SK-N-SH (cell line): ENCODE measurements around the gene LECT2. TPM values are rescaled to one million over a fixed set of nuclear protein-coding genes. Genes with fewer than 3 reads are reported as not detected.

ENCODE experiments used
- CTCF ChIA-PET: fragments of 300-600, 350-600 bp; formaldehyde crosslinking; extraction: SDS; loops from one replicate; lab custom pipeline; 2021; lab: Yijun Ruan, JAX
- POLR2A ChIA-PET: fragments of 350-600 bp; sonication (Branson Sonifier 250); formaldehyde crosslinking; extraction: SDS; loops from one replicate; lab custom pipeline; 2020; ENCODE audit warnings: antibody characterized with exemption, inconsistent platforms; lab: Yijun Ruan, JAX
- DNase-seq: peaks from one replicate; pipeline ENCODE4 v3.0.0; 2012
- H2AFZ ChIP-seq: fragments of 200-600 bp; sonication (generic); 2 replicates; pipeline ENCODE4 v1.8.1; 2016; ENCODE audit warnings: antibody characterized with exemption, mild to moderate bottlenecking, low read depth
- H3F3A ChIP-seq: fragments of 200-600 bp; sonication (generic); replicated peaks from 2 replicates; pipeline ENCODE3; 2016; ENCODE audit warnings: antibody characterized with exemption, mild to moderate bottlenecking; ENCODE audit not compliant: insufficient read depth
- H3K27ac ChIP-seq, 2 experiments: fragments of 200-500 bp in 1 of 2; fragments of 200-600 bp in 1 of 2; sonication (Bioruptor generic) in 1 of 2; sonication (generic), shearing (Covaris generic) in 1 of 2; 2 replicates each; pipeline versions ENCODE4 v1.5.1 to v1.6.1; 2014 to 2016; ENCODE audit warnings: low read depth in 2 of 2, inconsistent platforms in 1 of 2, low read length in 1 of 2, mild to moderate bottlenecking in 1 of 2, mixed read lengths in 1 of 2
- H3K27me3 ChIP-seq: fragments of 200-600 bp; sonication (generic), shearing (Covaris generic); 2 replicates; pipeline ENCODE4 v1.6.1; 2016; ENCODE audit warnings: mixed run types; ENCODE audit not compliant: insufficient read depth
- H3K36me3 ChIP-seq, 2 experiments: fragments of 200-500 bp in 1 of 2; fragments of 200-600 bp in 1 of 2; sonication (Bioruptor generic) in 1 of 2; sonication (generic) in 1 of 2; replicated peaks in 1 of 2; 2 replicates each; pipeline versions ENCODE3 to v1.5.1; 2014 to 2016; ENCODE audit warnings: low read length in 1 of 2, mild to moderate bottlenecking in 1 of 2; ENCODE audit not compliant: insufficient read depth in 2 of 2, control insufficient read depth in 1 of 2
- H3K4me1 ChIP-seq, 2 experiments: fragments of 200-500 bp in 1 of 2; fragments of 200-600 bp in 1 of 2; sonication (Bioruptor generic) in 1 of 2; sonication (generic), shearing (Covaris generic) in 1 of 2; 2 replicates each; pipeline versions ENCODE4 v1.5.1 to v1.6.1; 2014 to 2016; ENCODE audit warnings: low read depth in 1 of 2, low read length in 1 of 2, mixed run types in 1 of 2; ENCODE audit not compliant: insufficient read depth in 2 of 2, control insufficient read depth in 1 of 2
- H3K4me2 ChIP-seq: fragments of 200-600 bp; sonication (generic), shearing (Covaris generic); 2 replicates; pipeline ENCODE4 v1.6.1; 2017; ENCODE audit warnings: mixed run types
- H3K4me3 ChIP-seq, 2 experiments: fragments of 200-500 bp in 1 of 2; fragments of 200-600 bp in 1 of 2; sonication (Bioruptor generic) in 1 of 2; sonication (generic), shearing (Covaris generic) in 1 of 2; 2 replicates each; pipeline versions ENCODE4 v1.5.1 to v1.8.1; 2014 to 2016; ENCODE audit warnings: low read depth in 2 of 2, inconsistent platforms in 1 of 2, low read length in 1 of 2, mild to moderate bottlenecking in 1 of 2, mixed read lengths in 1 of 2, moderate library complexity in 1 of 2
- H3K79me2 ChIP-seq: fragments of 200-600 bp; sonication (generic); 2 replicates; pipeline ENCODE4 v1.8.1; 2017; ENCODE audit warnings: mild to moderate bottlenecking; ENCODE audit not compliant: insufficient read depth
- H3K9ac ChIP-seq: fragments of 200-600 bp; sonication (generic); 2 replicates; pipeline ENCODE4 v1.6.1; 2017; ENCODE audit warnings: mixed run types
- H3K9me2 ChIP-seq: fragments of 200-600 bp; sonication (generic); 2 replicates; pipeline ENCODE4 v1.6.1; 2017; ENCODE audit warnings: mixed run types
- H3K9me3 ChIP-seq: fragments of 200-600 bp; sonication (generic); 2 replicates; pipeline ENCODE4 v1.6.1; 2017; ENCODE audit warnings: mixed run types, mild to moderate bottlenecking, moderate library complexity
- H4K20me1 ChIP-seq: fragments of 200-600 bp; sonication (generic); 2 replicates; pipeline ENCODE4 v1.6.1; 2017; ENCODE audit warnings: mild to moderate bottlenecking, mixed run types; ENCODE audit not compliant: insufficient read depth
- CHD2 ChIP-seq: fragments of 150-350 bp; IDR thresholded peaks from 2 replicates; pipeline ENCODE4 v1.6.1; 2018; ENCODE audit warnings: low read length; ENCODE audit not compliant: partially characterized antibody
- ELF1 ChIP-seq: IDR thresholded peaks from 2 replicates; pipeline ENCODE4 v1.4.0; 2012
- EP300 ChIP-seq, 2 experiments: IDR thresholded peaks; 2 replicates each; pipeline versions ENCODE4 v1.4.0 to v1.6.1; 2012; ENCODE audit warnings: borderline replicate concordance in 1 of 2, low read depth in 1 of 2, low read length in 1 of 2
- MXI1 ChIP-seq: IDR thresholded peaks from 2 replicates; pipeline ENCODE4 v1.6.1; 2012; ENCODE audit warnings: mild to moderate bottlenecking, low read depth, low read length, improper control_type of control experiment
- PBX3 ChIP-seq: IDR thresholded peaks from 2 replicates; pipeline ENCODE4; 2012
- RAD21 ChIP-seq: IDR thresholded peaks from 2 replicates; pipeline ENCODE4 v1.6.1; 2012; ENCODE audit warnings: mild to moderate bottlenecking, low read length
- RFX5 ChIP-seq: IDR thresholded peaks from 2 replicates; pipeline ENCODE4 v1.6.1; 2012; ENCODE audit warnings: mild to moderate bottlenecking, improper control_type of control experiment, low read length
- RXRA ChIP-seq: IDR thresholded peaks from 2 replicates; pipeline ENCODE4 v1.4.0; 2012; ENCODE audit warnings: low read depth, mild to moderate bottlenecking, borderline replicate concordance
- SIN3A ChIP-seq: IDR thresholded peaks from 2 replicates; pipeline ENCODE4 v1.6.1; 2012; ENCODE audit warnings: low read depth, mild to moderate bottlenecking, low read length, moderate library complexity, borderline replicate concordance
- TAF1 ChIP-seq: IDR thresholded peaks from 2 replicates; pipeline ENCODE4 v1.6.1; 2012; ENCODE audit warnings: low read depth, mild to moderate bottlenecking, low read length, moderate library complexity, borderline replicate concordance
- TEAD4 ChIP-seq: IDR thresholded peaks from 2 replicates; pipeline ENCODE4 v1.4.0; 2012; ENCODE audit warnings: mild to moderate bottlenecking, borderline replicate concordance; ENCODE audit not compliant: insufficient read depth
- USF2 ChIP-seq: fragments of 150-350 bp; IDR thresholded peaks from 2 replicates; pipeline ENCODE4 v1.6.1; 2017; ENCODE audit warnings: antibody characterized with exemption, low read length, low read depth, borderline replicate concordance
- whole genome bisulfite sequencing: methylation state at CpG from one replicate; pipeline ENCODE4 v1.1.6; 2017; ENCODE audit warnings: low lambda C conversion rate; 5-methylcytosine and 5-hydroxymethylcytosine counted together
- polyA plus RNA-seq, 3 experiments: library from polyadenylated mRNA; depleted of rRNA; stranded (reverse); fragments of >200 nt; gene quantifications; 2 replicates each; pipeline ENCODE4 v1.2.3, GENCODE V29; 2012
- TF ChIP-seq, protein P1 (sequence below): IDR thresholded peaks from 2 replicates; pipeline ENCODE4 v1.4.0; 2012; ENCODE audit warnings: low read depth, borderline replicate concordance
- TF ChIP-seq, protein P2 (sequence below): IDR thresholded peaks from 2 replicates; pipeline ENCODE4 v1.4.0; 2012; ENCODE audit warnings: low read depth, borderline replicate concordance

The LECT2 gene
- polyA plus RNA-seq, 1 of the 3 experiments (the other 2 are of a cell fraction), result 0.18 TPM

DNA sequence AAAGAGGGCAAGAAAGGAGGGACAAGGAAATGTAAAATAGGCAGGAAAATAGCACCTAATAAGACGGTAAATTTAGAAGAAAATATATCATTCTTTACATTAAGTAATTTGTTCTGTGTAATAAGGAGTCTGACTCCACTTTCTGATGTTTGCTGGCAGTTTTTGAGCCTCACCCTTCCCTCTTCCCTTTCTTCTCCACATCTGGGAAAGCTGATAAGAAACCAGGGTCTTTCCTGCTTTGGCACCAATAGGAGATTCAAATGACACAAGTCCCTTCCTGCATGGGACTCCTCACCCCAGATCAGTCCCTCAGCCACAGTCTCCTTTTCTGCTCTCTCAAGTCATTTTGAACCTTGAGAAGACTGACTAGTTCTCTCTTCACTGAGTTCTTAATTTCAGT is 31.2 kb upstream of the LECT2 start:
- no peaks in the 10 kb centered on the region for H3K9me2 ChIP-seq
- no peak overlapping the region for H3K4me3 ChIP-seq
- DNase-seq, result no peak
- no peaks in the 10 kb centered on the region for H3K79me2 ChIP-seq
- H4K20me1 ChIP-seq, result no peaks in the 10 kb centered on the region
- TF ChIP-seq PBX3, result no peak
- TF ChIP-seq TEAD4, result no peak
- TF ChIP-seq, all 33 proteins: peak for 0
- 87% methylated on average over 1 of the region's 1 CpG for WGBS
- ChIA-PET POLR2A (no interaction called here), CTCF (interaction anchor here (0.5 kb wide), 1 partner anchor 9 kb away, joined by 3 read pairs; no protein-coding TSS in a partner anchor)
- no peak overlapping the region for H3K4me2 ChIP-seq
- peaks cover 4% of the 10 kb centered on the region for H3K9me3 ChIP-seq
- H3K27ac ChIP-seq, result peak overlapping the region in 1 of 2 experiments; percentile 69; a peak in 1 of 4 replicates
- H3K9ac ChIP-seq, result no peak overlapping the region
- peaks cover 6 to 7% of the 10 kb centered on the region in 2 experiments; a peak in 2 of 4 replicates for H3K4me1 ChIP-seq
- H2AFZ ChIP-seq, result no peak overlapping the region
- no peaks in the 10 kb centered on the region for H3K27me3 ChIP-seq
- H3F3A ChIP-seq, result peaks cover 30% of the 10 kb centered on the region
- H3K36me3 ChIP-seq, result no peaks in the 10 kb centered on the region

DNA sequence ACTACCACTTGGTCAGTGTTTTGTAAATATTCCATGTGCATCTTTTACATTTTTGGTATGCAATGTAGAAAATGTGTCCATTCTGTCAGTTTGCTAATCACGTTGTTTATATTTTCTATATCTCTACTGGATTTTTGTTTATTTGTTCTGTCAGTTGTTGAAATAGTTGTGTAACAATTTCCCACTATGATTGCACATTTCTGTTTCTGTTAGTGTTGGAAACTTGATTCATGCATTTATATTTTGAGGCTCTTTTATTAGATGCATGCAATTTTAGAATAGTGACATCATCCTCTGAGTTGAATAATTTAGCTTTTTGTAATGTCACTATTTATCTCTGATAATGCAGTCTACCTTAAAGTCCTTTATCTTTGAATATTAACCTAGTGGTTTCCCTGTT is 25.8 kb upstream of the LECT2 start:
- CTCF ChIA-PET, result no interaction called here
- POLR2A ChIA-PET, result no interaction called here
- no peak overlapping the region for H3K4me3 ChIP-seq
- H3F3A ChIP-seq, result peaks cover 13% of the 10 kb centered on the region
- H3K4me2 ChIP-seq, result no peak overlapping the region
- no peaks in the 10 kb centered on the region for H3K79me2 ChIP-seq
- no peaks in the 10 kb centered on the region for H3K36me3 ChIP-seq
- H3K4me1 ChIP-seq, result peaks cover 0 to 11% of the 10 kb centered on the region in 2 experiments; a peak in 2 of 4 replicates
- no peaks in the 10 kb centered on the region for H4K20me1 ChIP-seq
- no peaks in the 10 kb centered on the region for H3K9me2 ChIP-seq
- 75% methylated on average over 1 of the region's 1 CpG for WGBS
- H3K9me3 ChIP-seq, result no peaks in the 10 kb centered on the region; the same call in 1 of the 2 replicates
- DNase-seq, result no peak
- H3K9ac ChIP-seq, result no peak overlapping the region
- TF ChIP-seq, protein P1, sequence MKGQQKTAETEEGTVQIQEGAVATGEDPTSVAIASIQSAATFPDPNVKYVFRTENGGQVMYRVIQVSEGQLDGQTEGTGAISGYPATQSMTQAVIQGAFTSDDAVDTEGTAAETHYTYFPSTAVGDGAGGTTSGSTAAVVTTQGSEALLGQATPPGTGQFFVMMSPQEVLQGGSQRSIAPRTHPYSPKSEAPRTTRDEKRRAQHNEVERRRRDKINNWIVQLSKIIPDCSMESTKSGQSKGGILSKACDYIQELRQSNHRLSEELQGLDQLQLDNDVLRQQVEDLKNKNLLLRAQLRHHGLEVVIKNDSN, result no peak
- TF ChIP-seq TAF1 (no peak), CHD2 (no peak), MXI1 (no peak)
- H2AFZ ChIP-seq, result no peak overlapping the region
- no peaks in the 10 kb centered on the region for H3K27me3 ChIP-seq
- peak overlapping the region; percentile 78 to 90; a peak in 2 of 4 replicates for H3K27ac ChIP-seq

DNA sequence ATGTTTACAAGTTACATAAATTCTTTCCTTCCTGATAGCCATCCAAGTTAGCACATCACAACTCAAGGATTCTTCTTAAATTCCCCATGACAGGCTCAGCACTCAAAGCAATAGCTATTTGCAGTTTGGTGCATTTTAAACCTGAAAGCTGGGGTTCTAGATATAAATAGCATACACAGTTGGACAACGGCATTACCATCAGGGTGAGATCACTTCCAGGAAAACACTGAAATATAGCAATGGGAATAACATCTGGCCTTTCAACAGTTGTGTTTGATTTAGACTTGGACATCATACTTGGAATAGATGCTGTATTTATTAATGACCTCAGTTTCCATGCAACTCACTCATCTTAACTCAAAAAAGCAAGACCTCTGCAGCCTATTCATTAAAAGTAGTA is 24.7 kb upstream of the LECT2 start:
- H3K27ac ChIP-seq, result peak overlapping the region; percentile 78 to 90
- 0 out of 2 replicates have a peak overlapping the region, but pooled peaks have one; percentile 47 for H3K4me2 ChIP-seq
- peak overlapping the region; percentile 16; the same call in 1 of the 2 replicates for H2AFZ ChIP-seq
- H3F3A ChIP-seq, result peaks cover 10% of the 10 kb centered on the region
- H3K79me2 ChIP-seq, result no peaks in the 10 kb centered on the region
- H3K36me3 ChIP-seq, result no peaks in the 10 kb centered on the region
- H3K9me2 ChIP-seq, result no peaks in the 10 kb centered on the region
- WGBS, result 20% methylated on average over 1 of the region's 1 CpG
- H3K4me1 ChIP-seq, result peaks cover 0 to 11% of the 10 kb centered on the region in 2 experiments; a peak in 2 of 4 replicates
- no peak overlapping the region for H3K4me3 ChIP-seq
- DNase-seq, result no peak
- H4K20me1 ChIP-seq, result no peaks in the 10 kb centered on the region
- peak overlapping the region; percentile 46; the same call in 1 of the 2 replicates for H3K9ac ChIP-seq
- no peaks in the 10 kb centered on the region for H3K9me3 ChIP-seq
- POLR2A ChIA-PET, result no interaction called here
- CTCF ChIA-PET, result no interaction called here
- no peaks in the 10 kb centered on the region for H3K27me3 ChIP-seq
- TF ChIP-seq RAD21 (no peak), EP300 (IDR thresholded peaks at IDR 0.05; ENCODE audit: borderline replicate concordance in 1 of 2, low read depth in 1 of 2, low read length in 1 of 2) (peak; percentile 80 to 92), SIN3A (0 out of 2 replicates have a peak, but pooled peaks have one; percentile 39), RXRA (no peak; the same call in 1 of the 2 replicates), ELF1 (no peak), USF2 (no peak), PBX3 (peak; percentile 86; the same call in 1 of the 2 replicates), RFX5 (no peak)
- TF ChIP-seq, protein P2, sequence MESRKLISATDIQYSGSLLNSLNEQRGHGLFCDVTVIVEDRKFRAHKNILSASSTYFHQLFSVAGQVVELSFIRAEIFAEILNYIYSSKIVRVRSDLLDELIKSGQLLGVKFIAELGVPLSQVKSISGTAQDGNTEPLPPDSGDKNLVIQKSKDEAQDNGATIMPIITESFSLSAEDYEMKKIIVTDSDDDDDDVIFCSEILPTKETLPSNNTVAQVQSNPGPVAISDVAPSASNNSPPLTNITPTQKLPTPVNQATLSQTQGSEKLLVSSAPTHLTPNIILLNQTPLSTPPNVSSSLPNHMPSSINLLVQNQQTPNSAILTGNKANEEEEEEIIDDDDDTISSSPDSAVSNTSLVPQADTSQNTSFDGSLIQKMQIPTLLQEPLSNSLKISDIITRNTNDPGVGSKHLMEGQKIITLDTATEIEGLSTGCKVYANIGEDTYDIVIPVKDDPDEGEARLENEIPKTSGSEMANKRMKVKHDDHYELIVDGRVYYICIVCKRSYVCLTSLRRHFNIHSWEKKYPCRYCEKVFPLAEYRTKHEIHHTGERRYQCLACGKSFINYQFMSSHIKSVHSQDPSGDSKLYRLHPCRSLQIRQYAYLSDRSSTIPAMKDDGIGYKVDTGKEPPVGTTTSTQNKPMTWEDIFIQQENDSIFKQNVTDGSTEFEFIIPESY, result no peak
